GM21367 (cell line): ENCODE results near the gene RNF150.
A peak's percentile ranks its signal among the peaks of the same experiment; 100 is the strongest.

ENCODE experiments used
- ATAC-seq: cut with Tn5 transposase; IDR thresholded peaks from one replicate; pipeline ENCODE4 v1.9.1; 2021; ENCODE audit not compliant: unreplicated experiment

The RNF150 gene

GRCh38 chr4:140930011-140930410 is 203.3 kb downstream of the RNF150 start:
- ATAC-seq = no peak

GRCh38 chr4:140928880-140929279 is 204.4 kb downstream of the RNF150 start:
- no peak for ATAC-seq

- no peak for ATAC-seq
These were observed 206.6 kb downstream of the RNF150 start for GRCh38 chr4:140926672-140927071.

- ATAC-seq = no peak
These were observed 207.9 kb downstream of the RNF150 start for GRCh38 chr4:140925417-140925816.

- ATAC-seq = no peak
These were observed 208.4 kb downstream of the RNF150 start for GRCh38 chr4:140924761-140925392.

- no peak for ATAC-seq
These were observed 226.0 kb downstream of the RNF150 start for GRCh38 chr4:140906993-140907962.

GRCh38 chr4:140904904-140905303 is 228.4 kb downstream of the RNF150 start:
- no peak for ATAC-seq

GRCh38 chr4:140903522-140904475 is 229.5 kb downstream of the RNF150 start:
- no peak for ATAC-seq

- no peak for ATAC-seq
These were observed 231.4 kb downstream of the RNF150 start for GRCh38 chr4:140901736-140902336.

- no peak for ATAC-seq
These were observed 239.3 kb downstream of the RNF150 start for GRCh38 chr4:140893939-140894338.

GRCh38 chr4:140888054-140888453 is 245.2 kb downstream of the RNF150 start:
- ATAC-seq = no peak

GRCh38 chr4:140887467-140887866 is 245.8 kb downstream of the RNF150 start:
- no peak for ATAC-seq

- peak; percentile 92 for ATAC-seq
These were observed 248.7 kb downstream of the RNF150 start for GRCh38 chr4:140884431-140885058.

- no peak for ATAC-seq
These were observed 255.5 kb downstream of the RNF150 start for GRCh38 chr4:140877781-140878180.

- ATAC-seq = no peak
These were observed 256.5 kb downstream of the RNF150 start for GRCh38 chr4:140876615-140877364.

GRCh38 chr4:140875746-140876452 is 257.4 kb downstream of the RNF150 start:
- no peak for ATAC-seq

- no peak for ATAC-seq
These were observed 259.2 kb downstream of the RNF150 start for GRCh38 chr4:140874056-140874455.

- ATAC-seq = no peak
These were observed 261.9 kb downstream of the RNF150 start for GRCh38 chr4:140871368-140871767.

GRCh38 chr4:140870427-140870826 is 262.8 kb downstream of the RNF150 start:
- no peak for ATAC-seq
